ENCODE measurements around the gene KLK15. TPM values are rescaled to one million over a fixed set of nuclear protein-coding genes. Genes with fewer than 3 reads are reported as not detected.

The KLK15 gene
- total RNA-seq, 4 donors from 2014 or later = not detected

DNA sequence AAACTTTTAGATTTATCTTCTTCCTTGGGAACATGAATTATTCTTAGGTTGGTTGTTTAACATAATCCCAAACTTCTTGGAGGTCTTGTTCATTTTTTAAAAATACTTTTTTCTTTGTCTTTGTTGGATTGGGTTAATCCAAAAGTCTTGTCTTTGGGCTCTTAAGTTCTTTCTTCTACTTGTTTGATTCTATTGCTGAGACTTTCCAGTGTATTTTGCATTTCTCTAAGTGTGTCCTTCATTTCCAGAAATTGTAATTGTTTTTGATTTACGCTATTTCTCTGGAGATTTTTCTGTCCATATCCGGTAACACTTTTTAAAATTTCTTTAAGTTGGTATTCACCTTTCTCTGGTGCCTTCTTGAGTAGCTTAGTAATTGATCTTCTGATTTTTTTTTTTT lies 9.8 kb upstream of the KLK15 start:
- no peak overlapping the region for H3K4me3 ChIP-seq
- H3K27ac ChIP-seq = no peak overlapping the region
- no peaks in the 10 kb centered on the region for H3K27me3 ChIP-seq
- H3K4me1 ChIP-seq = no peaks in the 10 kb centered on the region
- peaks cover 0 to 10% (median 4%) of the 10 kb centered on the region in 4 donors for H3K9me3 ChIP-seq
- no peaks in the 10 kb centered on the region for H3K36me3 ChIP-seq
- DNase-seq = no peak
- TF ChIP-seq, protein P1, sequence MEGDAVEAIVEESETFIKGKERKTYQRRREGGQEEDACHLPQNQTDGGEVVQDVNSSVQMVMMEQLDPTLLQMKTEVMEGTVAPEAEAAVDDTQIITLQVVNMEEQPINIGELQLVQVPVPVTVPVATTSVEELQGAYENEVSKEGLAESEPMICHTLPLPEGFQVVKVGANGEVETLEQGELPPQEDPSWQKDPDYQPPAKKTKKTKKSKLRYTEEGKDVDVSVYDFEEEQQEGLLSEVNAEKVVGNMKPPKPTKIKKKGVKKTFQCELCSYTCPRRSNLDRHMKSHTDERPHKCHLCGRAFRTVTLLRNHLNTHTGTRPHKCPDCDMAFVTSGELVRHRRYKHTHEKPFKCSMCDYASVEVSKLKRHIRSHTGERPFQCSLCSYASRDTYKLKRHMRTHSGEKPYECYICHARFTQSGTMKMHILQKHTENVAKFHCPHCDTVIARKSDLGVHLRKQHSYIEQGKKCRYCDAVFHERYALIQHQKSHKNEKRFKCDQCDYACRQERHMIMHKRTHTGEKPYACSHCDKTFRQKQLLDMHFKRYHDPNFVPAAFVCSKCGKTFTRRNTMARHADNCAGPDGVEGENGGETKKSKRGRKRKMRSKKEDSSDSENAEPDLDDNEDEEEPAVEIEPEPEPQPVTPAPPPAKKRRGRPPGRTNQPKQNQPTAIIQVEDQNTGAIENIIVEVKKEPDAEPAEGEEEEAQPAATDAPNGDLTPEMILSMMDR (IDR thresholded peaks at IDR 0.05) = no peak

DNA sequence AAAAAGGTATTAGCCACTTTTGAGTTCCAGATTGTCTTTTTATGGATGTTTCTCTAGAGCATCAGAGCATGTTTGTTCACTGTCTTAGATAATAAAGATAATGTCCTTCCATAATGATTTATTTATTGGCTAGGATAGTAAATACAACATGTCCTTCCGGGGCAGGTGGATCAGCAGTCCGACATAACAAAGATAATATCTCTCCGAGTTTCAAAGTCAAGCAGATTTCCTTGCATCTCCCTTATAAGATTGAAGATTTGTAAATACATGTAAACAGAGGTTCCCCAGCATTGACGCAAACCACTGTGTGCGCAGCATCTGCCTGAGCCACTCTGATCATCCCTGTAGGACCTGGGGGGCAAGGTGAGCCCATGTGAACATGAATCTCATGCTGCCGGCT lies 8.8 kb upstream of the KLK15 start:
- DNase-seq = no peak
- H3K27me3 ChIP-seq = no peaks in the 10 kb centered on the region
- no peaks in the 10 kb centered on the region for H3K4me1 ChIP-seq
- H3K9me3 ChIP-seq = peaks cover 0 to 10% (median 4%) of the 10 kb centered on the region in 4 donors
- H3K4me3 ChIP-seq = no peak overlapping the region
- TF ChIP-seq, protein P1 (IDR thresholded peaks at IDR 0.05) = no peak
- no peak for TF ChIP-seq POLR2A (IDR thresholded peaks at IDR 0.05)
- H3K36me3 ChIP-seq = no peaks in the 10 kb centered on the region
- no peak overlapping the region for H3K27ac ChIP-seq

DNA sequence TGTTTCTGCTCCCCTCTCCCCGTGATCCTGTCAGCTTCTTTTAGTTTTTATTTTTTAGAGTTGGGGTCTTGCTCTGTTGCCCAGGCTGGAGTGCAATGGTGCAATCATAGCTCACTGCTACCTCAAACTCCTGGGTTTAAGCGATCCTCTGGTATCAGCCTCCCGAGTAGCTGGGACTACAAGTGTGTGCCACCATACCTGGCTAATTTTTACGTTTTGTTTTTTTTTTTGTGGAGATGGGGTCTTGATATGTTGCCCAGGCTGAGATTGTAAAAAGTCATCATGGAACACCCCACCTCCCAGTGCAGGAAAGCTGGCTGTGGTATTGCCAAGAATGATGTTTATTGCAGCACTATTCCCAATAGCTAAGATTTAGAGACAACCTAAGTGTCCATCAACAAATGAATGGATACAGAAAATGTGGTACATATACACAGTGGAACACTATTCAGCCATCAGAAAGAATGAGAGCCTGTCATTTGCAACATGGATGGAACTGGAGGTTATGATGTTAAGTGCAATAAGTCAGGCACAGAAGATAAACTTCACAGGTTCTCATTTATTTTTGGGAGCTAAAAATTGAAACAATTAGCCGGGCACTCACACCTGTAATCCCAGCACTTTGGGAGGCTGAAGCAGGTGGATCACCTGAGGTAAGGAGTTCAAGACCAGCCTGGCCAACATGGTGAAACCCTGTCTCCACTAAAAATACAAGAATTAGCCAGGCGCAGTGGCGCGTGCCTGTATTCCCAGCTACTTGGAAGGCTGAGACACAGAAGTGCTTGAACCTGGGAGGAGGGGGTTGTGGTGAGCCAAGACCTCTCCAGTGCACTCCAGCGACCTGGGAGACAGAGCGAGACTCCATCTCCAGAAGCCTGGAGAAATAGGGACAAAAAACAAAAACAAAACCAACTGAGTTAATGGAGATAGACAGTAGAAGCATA lies 6.6 kb upstream of the KLK15 start:
- Histone ChIP-seq H3K36me3 (no peaks in the 10 kb centered on the region), H3K4me3 (no peak overlapping the region), H3K9me3 (peaks cover 0 to 10% (median 4%) of the 10 kb centered on the region in 4 donors), H3K27ac (no peak overlapping the region), H3K4me1 (peaks cover 0 to 7% (median 0%) of the 10 kb centered on the region in 4 donors), H3K27me3 (no peaks in the 10 kb centered on the region)
- no peak for DNase-seq
- TF ChIP-seq POLR2A (IDR thresholded peaks at IDR 0.05) = no peak
- TF ChIP-seq, protein P1 (IDR thresholded peaks at IDR 0.05) = no peak

DNA sequence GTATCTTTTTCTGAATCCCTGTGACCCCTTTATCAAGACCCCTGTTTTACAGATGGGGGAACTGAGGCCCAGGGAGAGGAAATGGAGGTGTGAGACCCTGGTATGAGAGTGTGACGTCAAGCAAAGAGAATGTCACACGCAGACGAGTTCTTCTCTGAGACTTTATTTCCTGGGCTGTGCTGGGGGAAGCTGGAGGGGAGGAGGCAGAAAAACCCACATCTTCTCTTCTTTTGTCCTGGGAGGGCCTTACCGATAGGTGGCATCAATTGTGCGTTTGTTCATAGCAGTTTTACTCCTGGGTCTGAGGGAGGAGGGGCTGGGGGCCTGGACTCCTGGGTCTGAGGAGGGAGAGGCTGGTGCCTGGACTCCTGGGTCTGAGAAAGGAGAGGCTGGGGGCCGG lies 4.9 kb upstream of the KLK15 start:
- TF ChIP-seq, protein P1 (IDR thresholded peaks at IDR 0.05) = no peak
- TF ChIP-seq POLR2A (IDR thresholded peaks at IDR 0.05) = no peak
- H3K4me3 ChIP-seq = no peak overlapping the region
- H3K4me1 ChIP-seq = peaks cover 0 to 7% (median 0%) of the 10 kb centered on the region in 4 donors
- no peak for DNase-seq
- H3K9me3 ChIP-seq = no peaks in the 10 kb centered on the region
- H3K27me3 ChIP-seq = no peaks in the 10 kb centered on the region
- H3K36me3 ChIP-seq = no peaks in the 10 kb centered on the region
- no peak overlapping the region for H3K27ac ChIP-seq

DNA sequence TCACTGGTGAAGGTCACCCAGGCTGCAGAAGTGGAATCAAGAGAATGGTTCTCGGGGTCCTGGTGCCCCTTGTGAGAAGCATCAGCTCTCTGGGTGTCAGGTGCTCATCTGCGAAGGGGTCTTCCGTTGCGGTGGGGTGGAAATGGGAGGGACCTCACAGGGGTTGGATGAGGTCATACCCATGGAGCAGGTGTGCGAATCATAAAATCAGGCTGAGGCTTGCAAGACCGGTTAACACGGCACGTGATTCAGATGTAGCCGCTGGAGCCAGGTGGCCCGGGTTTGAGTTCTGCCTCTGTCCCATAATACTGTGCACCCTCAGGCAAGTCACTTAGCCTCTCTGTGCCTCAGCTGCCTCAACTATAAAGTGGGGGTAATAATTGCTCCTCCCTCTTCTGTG lies 3.9 kb upstream of the KLK15 start:
- DNase-seq = no peak
- no peaks in the 10 kb centered on the region for H3K9me3 ChIP-seq
- no peaks in the 10 kb centered on the region for H3K27me3 ChIP-seq
- no peak overlapping the region for H3K4me3 ChIP-seq
- TF ChIP-seq, protein P1 (IDR thresholded peaks at IDR 0.05) = no peak
- TF ChIP-seq POLR2A (IDR thresholded peaks at IDR 0.05) = no peak
- no peaks in the 10 kb centered on the region for H3K36me3 ChIP-seq
- no peak overlapping the region for H3K27ac ChIP-seq
- peaks cover 0 to 7% (median 0%) of the 10 kb centered on the region in 4 donors for H3K4me1 ChIP-seq
